Endothelial cell (in vitro differentiated cells): Measurements from ENCODE around the gene PXDN. TPM values are rescaled to one million over a fixed set of nuclear protein-coding genes. Genes with fewer than 3 reads are reported as not detected.
"Not testable (repeated sequence)": the region's sequence is repeated elsewhere in the genome, so short reads cannot be mapped to it uniquely, and the experiment has no call there.

Source experiments
- DNase-seq: peaks from one replicate; pipeline ENCODE4 v3.0.0; 2021; ENCODE audit warnings: low spot score
- H3K27ac Mint-ChIP-seq: one replicate; pipeline ENCODE4 v1.8.0; 2021; ENCODE audit warnings: mixed read lengths, inconsistent platforms; ENCODE audit not compliant: unreplicated experiment
- H3K27me3 Mint-ChIP-seq: one replicate; pipeline ENCODE4 v1.8.0; 2021; ENCODE audit warnings: mild to moderate bottlenecking, moderate library complexity, mixed read lengths, inconsistent platforms; ENCODE audit not compliant: unreplicated experiment
- H3K36me3 Mint-ChIP-seq: one replicate; pipeline ENCODE4 v1.8.0; 2021; ENCODE audit warnings: mild to moderate bottlenecking, low read depth, mixed read lengths, inconsistent platforms; ENCODE audit not compliant: unreplicated experiment
- H3K4me1 Mint-ChIP-seq: one replicate; pipeline ENCODE4 v1.8.0; 2021; ENCODE audit warnings: mild to moderate bottlenecking, mixed read lengths, inconsistent platforms; ENCODE audit not compliant: unreplicated experiment
- H3K4me3 Mint-ChIP-seq: one replicate; pipeline ENCODE4 v1.8.0; 2021; ENCODE audit warnings: mild to moderate bottlenecking, mixed read lengths, inconsistent platforms; ENCODE audit not compliant: unreplicated experiment
- H3K9me3 Mint-ChIP-seq: one replicate; pipeline ENCODE4 v1.8.0; 2021; ENCODE audit warnings: mixed read lengths, inconsistent platforms; ENCODE audit not compliant: unreplicated experiment
- total RNA-seq: library from RNA; stranded (reverse); fragmentation: NEBNext Ultra II Directional; extraction: Animal tissue kit (Norgen Biotek cat#: 25700); gene quantifications from one replicate; pipeline ENCODE4 v1.2.1, GENCODE V29; 2021; ENCODE audit not compliant: unreplicated experiment
- TF ChIP-seq, protein P1 (sequence below): fragments of 200-600 bp; sonication (generic); IDR thresholded peaks from one replicate; pipeline ENCODE4 v1.5.0; 2021; ENCODE audit warnings: antibody characterized with exemption; ENCODE audit not compliant: unreplicated experiment

The PXDN gene
- total RNA-seq, 1 donor from 2014 or later, result 521 TPM

DNA sequence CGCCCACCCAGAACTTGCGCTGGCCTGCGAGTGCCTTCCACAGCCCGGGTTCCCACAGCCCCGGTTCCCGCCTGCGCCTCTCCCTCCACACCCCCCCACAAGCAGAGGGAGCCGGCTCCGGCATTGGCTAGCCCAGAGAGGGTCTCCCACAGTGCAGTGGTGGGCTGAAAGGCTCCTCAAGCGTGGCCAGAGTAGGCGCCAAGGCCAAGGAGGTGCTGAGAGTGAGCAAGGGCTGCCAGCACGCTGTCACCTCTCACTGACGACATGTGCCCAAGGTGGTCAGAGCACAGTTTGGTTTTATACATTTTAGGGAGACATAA is 15.3 kb upstream of the PXDN start:
- Mint-ChIP-seq H3K36me3 (no peaks in the 10 kb centered on the region), H3K4me1 (no peaks in the 10 kb centered on the region), H3K4me3 (no peak overlapping the region), H3K27me3 (peaks cover 1% of the 10 kb centered on the region), H3K9me3 (peaks cover 4% of the 10 kb centered on the region), H3K27ac (no peak overlapping the region)
- TF ChIP-seq, protein P1, sequence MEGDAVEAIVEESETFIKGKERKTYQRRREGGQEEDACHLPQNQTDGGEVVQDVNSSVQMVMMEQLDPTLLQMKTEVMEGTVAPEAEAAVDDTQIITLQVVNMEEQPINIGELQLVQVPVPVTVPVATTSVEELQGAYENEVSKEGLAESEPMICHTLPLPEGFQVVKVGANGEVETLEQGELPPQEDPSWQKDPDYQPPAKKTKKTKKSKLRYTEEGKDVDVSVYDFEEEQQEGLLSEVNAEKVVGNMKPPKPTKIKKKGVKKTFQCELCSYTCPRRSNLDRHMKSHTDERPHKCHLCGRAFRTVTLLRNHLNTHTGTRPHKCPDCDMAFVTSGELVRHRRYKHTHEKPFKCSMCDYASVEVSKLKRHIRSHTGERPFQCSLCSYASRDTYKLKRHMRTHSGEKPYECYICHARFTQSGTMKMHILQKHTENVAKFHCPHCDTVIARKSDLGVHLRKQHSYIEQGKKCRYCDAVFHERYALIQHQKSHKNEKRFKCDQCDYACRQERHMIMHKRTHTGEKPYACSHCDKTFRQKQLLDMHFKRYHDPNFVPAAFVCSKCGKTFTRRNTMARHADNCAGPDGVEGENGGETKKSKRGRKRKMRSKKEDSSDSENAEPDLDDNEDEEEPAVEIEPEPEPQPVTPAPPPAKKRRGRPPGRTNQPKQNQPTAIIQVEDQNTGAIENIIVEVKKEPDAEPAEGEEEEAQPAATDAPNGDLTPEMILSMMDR, result no peak
- no peak for DNase-seq

DNA sequence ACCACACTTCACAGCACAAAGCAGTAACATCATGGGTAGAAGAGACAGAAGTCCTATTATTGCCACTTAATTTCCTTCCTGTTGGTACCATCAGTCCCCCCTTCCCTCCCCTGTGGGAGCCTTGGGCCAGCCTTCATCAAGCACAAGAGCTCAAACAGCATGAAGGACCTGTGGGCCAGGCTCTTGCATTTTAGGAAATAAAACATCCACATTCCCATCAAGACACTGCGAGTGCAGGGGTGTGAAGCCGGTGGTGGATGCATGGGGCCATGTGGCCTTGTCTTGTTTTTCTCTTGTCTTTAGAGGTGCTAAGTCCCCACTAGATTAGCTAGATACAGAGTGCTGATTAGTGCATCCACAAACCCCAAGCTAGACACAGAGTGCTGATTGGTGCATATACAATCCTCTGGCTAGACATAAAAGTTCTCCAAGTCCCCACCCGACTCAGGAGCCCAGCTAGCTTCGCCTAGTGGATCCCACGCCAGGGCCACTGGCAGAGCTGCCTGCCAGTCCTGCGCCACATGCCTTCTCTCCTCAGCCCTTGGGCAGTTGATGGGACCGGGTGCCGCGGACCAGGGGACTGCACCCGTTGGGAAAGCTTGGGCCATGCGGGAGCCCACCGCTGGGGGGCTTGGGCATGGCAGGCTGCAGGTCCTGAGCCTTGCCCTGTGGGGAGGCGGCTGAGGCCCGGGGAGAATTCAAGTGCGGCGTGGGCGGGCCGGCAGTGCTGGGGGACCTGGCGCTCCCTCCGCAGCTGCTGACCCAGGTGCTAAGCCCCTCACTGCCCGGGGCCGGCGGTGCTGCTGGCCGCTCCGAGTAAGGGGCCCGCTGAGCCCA is 14.7 kb upstream of the PXDN start:
- H3K27ac Mint-ChIP-seq, result no peak overlapping the region
- H3K4me1 Mint-ChIP-seq, result no peaks in the 10 kb centered on the region
- peaks cover 1% of the 10 kb centered on the region for H3K27me3 Mint-ChIP-seq
- peaks cover 4% of the 10 kb centered on the region for H3K9me3 Mint-ChIP-seq
- no peak overlapping the region for H3K4me3 Mint-ChIP-seq
- no peaks in the 10 kb centered on the region for H3K36me3 Mint-ChIP-seq
- no peak for DNase-seq
- TF ChIP-seq, protein P1, result no peak

DNA sequence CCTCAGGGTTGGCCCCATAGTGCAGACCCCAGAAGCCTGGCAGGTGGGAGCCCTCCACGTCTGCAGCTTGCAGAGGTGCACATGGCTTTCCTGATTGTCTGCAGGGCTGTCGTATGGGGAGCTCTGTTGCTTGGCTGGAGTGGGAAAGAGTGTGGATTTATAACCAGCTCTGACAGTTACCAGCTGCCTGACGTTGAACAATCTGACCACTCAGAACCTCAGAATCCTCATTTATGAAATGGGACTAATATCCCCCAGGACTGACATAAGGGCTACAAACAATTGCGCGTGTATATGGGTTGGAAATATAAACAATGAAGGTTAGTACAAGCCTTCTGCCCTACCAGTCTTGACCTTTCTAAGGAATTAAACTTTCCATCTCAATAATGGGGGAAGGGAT is 13.9 kb upstream of the PXDN start:
- Mint-ChIP-seq H3K36me3 (no peaks in the 10 kb centered on the region), H3K9me3 (peaks cover 4% of the 10 kb centered on the region), H3K27ac (no peak overlapping the region), H3K27me3 (peaks cover 1% of the 10 kb centered on the region), H3K4me3 (no peak overlapping the region), H3K4me1 (no peaks in the 10 kb centered on the region)
- TF ChIP-seq, protein P1, result no peak
- DNase-seq, result no peak

DNA sequence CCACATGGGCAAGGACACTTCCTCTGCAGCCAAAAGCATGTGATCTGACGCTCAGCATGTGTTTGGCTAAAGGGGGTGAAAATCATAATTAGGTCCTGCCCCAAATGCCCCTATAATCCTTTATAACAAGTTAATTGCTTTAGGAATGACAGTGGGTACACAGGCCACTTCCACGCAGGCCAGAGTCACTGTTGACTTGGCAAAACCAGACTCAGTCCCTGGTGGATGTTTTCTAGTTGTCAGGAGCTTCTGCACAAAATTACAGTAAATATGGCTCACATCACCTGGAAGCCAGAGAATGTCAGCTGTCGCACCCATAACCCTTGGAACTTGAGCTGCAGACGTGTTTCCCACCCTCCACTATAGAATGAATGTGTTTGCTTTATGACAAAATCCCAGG is 13.3 kb upstream of the PXDN start:
- H3K27me3 Mint-ChIP-seq, result peaks cover 4% of the 10 kb centered on the region
- H3K36me3 Mint-ChIP-seq, result no peaks in the 10 kb centered on the region
- H3K9me3 Mint-ChIP-seq, result peaks cover 4% of the 10 kb centered on the region
- no peaks in the 10 kb centered on the region for H3K4me1 Mint-ChIP-seq
- no peak overlapping the region for H3K4me3 Mint-ChIP-seq
- TF ChIP-seq, protein P1, result no peak
- DNase-seq, result no peak
- H3K27ac Mint-ChIP-seq, result no peak overlapping the region

DNA sequence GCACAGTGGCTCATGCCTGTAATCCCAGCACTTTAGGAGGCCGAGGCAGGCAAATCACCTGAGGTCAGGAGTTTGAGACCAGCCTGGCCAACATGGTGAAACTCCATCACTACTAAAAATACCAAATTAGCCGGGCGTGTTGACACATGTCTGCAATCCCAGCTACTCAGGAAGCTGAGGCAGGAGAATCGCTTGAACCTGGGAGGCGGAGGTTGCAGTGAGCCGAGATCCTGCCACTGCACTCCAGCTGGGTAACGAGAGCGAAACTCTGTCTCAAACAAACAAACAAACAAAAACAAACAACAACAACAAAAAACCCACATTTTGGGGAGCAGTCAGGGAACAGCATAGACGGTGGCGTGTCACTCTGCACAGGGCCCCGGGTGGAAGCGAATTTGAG is 12.8 kb upstream of the PXDN start:
- not testable (repeated sequence) for H3K9me3 Mint-ChIP-seq, H3K27ac Mint-ChIP-seq, H3K27me3 Mint-ChIP-seq, H3K4me3 Mint-ChIP-seq, DNase-seq, H3K4me1 Mint-ChIP-seq, H3K36me3 Mint-ChIP-seq
